HepG2 (cell line): Measurements from ENCODE around the gene CTNNBIP1. TPM values are rescaled to one million over a fixed set of nuclear protein-coding genes. Genes with fewer than 3 reads are reported as not detected.

Source experiments
- CREM ChIP-seq, 2 experiments: sonication (generic) in 1 of 2; formaldehyde crosslinking in 1 of 2; IDR thresholded peaks; 2 replicates each; pipeline versions ENCODE4 v1.4.0 to v1.6.1; 2016 to 2020; ENCODE audit warnings: antibody characterized with exemption in 1 of 2, mild to moderate bottlenecking in 1 of 2, missing genetic modification reagents in 1 of 2
- EP300 ChIP-seq, 3 experiments: sonication (generic) in 1 of 3; formaldehyde crosslinking in 1 of 3; IDR thresholded peaks; 2 replicates each; pipeline versions ENCODE4 v1.5.1 to v1.6.1; 2011 to 2020; ENCODE audit warnings: low read depth in 2 of 3, low read length in 2 of 3, borderline replicate concordance in 1 of 3, improper control_type of control experiment in 1 of 3, mild to moderate bottlenecking in 1 of 3, missing genetic modification reagents in 1 of 3, moderate library complexity in 1 of 3
- ETV5 ChIP-seq: IDR thresholded peaks from 2 replicates; pipeline ENCODE4 v1.6.1; 2018; ENCODE audit warnings: missing biosample characterization, missing genetic modification reagents, inconsistent platforms, borderline replicate concordance
- FOXA1 ChIP-seq, 2 experiments: fragments of 450-650 bp in 1 of 2; sonication (generic) in 1 of 2; formaldehyde crosslinking in 1 of 2; IDR thresholded peaks; 2 replicates each; pipeline versions ENCODE4 v1.4.0 to v1.6.1; 2016 to 2020; ENCODE audit warnings: missing genetic modification reagents in 1 of 2
- GABPA ChIP-seq, 2 experiments: IDR thresholded peaks; 2 replicates each; pipeline ENCODE4 v1.6.1; 2011 to 2016; ENCODE audit warnings: low read depth in 2 of 2, low read length in 1 of 2, missing biosample characterization in 1 of 2, missing genetic modification characterization in 1 of 2
- GATAD2A ChIP-seq: IDR thresholded peaks from 2 replicates; pipeline ENCODE4 v1.6.1; 2016
- GZF1 ChIP-seq: sonication (generic); formaldehyde crosslinking; IDR thresholded peaks from 2 replicates; pipeline ENCODE4 v1.5.1; 2020; ENCODE audit warnings: mild to moderate bottlenecking, missing genetic modification reagents
- HDAC1 ChIP-seq: sonication (generic); formaldehyde crosslinking; IDR thresholded peaks from 2 replicates; pipeline ENCODE4 v1.5.1; 2020; ENCODE audit warnings: mild to moderate bottlenecking, missing genetic modification reagents
- HDAC2 ChIP-seq: sonication (generic); formaldehyde crosslinking; IDR thresholded peaks from 2 replicates; pipeline ENCODE4 v1.4.0; 2020; ENCODE audit warnings: missing genetic modification reagents
- HNF4A ChIP-seq: sonication (generic); formaldehyde crosslinking; IDR thresholded peaks from 2 replicates; pipeline ENCODE4 v1.4.0; 2020; ENCODE audit warnings: missing genetic modification reagents
- KDM2A ChIP-seq: sonication (generic); formaldehyde crosslinking; IDR thresholded peaks from 2 replicates; pipeline ENCODE4 v1.4.0; 2020; ENCODE audit warnings: low read depth, missing genetic modification reagents, borderline replicate concordance
- LCORL ChIP-seq, 2 experiments: fragments of 450-650 bp in 1 of 2; sonication (generic) in 1 of 2; formaldehyde crosslinking in 1 of 2; IDR thresholded peaks; 2 replicates each; pipeline versions ENCODE4 v1.5.0 to v1.6.1; 2017 to 2020; ENCODE audit warnings: antibody characterized with exemption in 1 of 2, missing genetic modification reagents in 1 of 2
- MED13 ChIP-seq: sonication (generic); formaldehyde crosslinking; IDR thresholded peaks from 2 replicates; pipeline ENCODE4 v1.5.0; 2020; ENCODE audit warnings: missing genetic modification reagents
- ONECUT2 ChIP-seq: sonication (generic); formaldehyde crosslinking; IDR thresholded peaks from 2 replicates; pipeline ENCODE4 v1.4.0; 2020; ENCODE audit warnings: missing genetic modification reagents
- PITX1 ChIP-seq: sonication (generic); formaldehyde crosslinking; IDR thresholded peaks from 2 replicates; pipeline ENCODE4 v1.5.1; 2020; ENCODE audit warnings: mild to moderate bottlenecking, missing genetic modification reagents
- REPIN1 ChIP-seq: sonication (generic); formaldehyde crosslinking; IDR thresholded peaks from 2 replicates; pipeline ENCODE4 v1.8.0; 2022; ENCODE audit warnings: missing genetic modification reagents, low read depth, mild to moderate bottlenecking, borderline replicate concordance
- SALL1 ChIP-seq: sonication (generic); formaldehyde crosslinking; IDR thresholded peaks from 2 replicates; pipeline ENCODE4 v1.8.0; 2022; ENCODE audit warnings: mild to moderate bottlenecking, missing genetic modification reagents
- TMF1 ChIP-seq: sonication (generic); formaldehyde crosslinking; IDR thresholded peaks from 2 replicates; pipeline ENCODE4 v1.8.1; 2022; ENCODE audit warnings: low read depth, missing genetic modification reagents
- ZBTB38 ChIP-seq: sonication (generic); formaldehyde crosslinking; IDR thresholded peaks from 2 replicates; pipeline ENCODE4 v1.5.1; 2020; ENCODE audit warnings: mild to moderate bottlenecking, missing genetic modification reagents
- ZFX ChIP-seq: sonication (generic); formaldehyde crosslinking; IDR thresholded peaks from 2 replicates; pipeline ENCODE4 v1.4.0; 2020; ENCODE audit warnings: mild to moderate bottlenecking, low read depth, missing genetic modification reagents, moderate library complexity
- ZFY ChIP-seq: sonication (generic); formaldehyde crosslinking; IDR thresholded peaks from 2 replicates; pipeline ENCODE4 v1.4.0; 2020; ENCODE audit warnings: missing genetic modification reagents
- ZNF12 ChIP-seq: sonication (generic); formaldehyde crosslinking; IDR thresholded peaks from 2 replicates; pipeline ENCODE4 v1.5.0; 2020; ENCODE audit warnings: missing genetic modification reagents
- ZNF501 ChIP-seq: sonication (generic); formaldehyde crosslinking; IDR thresholded peaks from 2 replicates; pipeline ENCODE4 v1.5.1; 2020; ENCODE audit warnings: mild to moderate bottlenecking, moderate library complexity, missing genetic modification reagents
- ZNF644 ChIP-seq: IDR thresholded peaks from 2 replicates; pipeline ENCODE4 v1.6.1; 2016; ENCODE audit warnings: low read depth
- ZNF878 ChIP-seq: sonication (generic); formaldehyde crosslinking; IDR thresholded peaks from 2 replicates; pipeline ENCODE4 v1.8.1; 2023; ENCODE audit warnings: mild to moderate bottlenecking, missing genetic modification reagents, moderate library complexity
- polyA plus RNA-seq, 8 experiments: library from polyadenylated mRNA; depleted of rRNA in 3 of 8; stranded (reverse) in 7 of 8; unstranded in 1 of 8; fragments of >200 nt; fragmentation: Illumina TruSeq in 4 of 8; extraction: Trizol in 4 of 8; gene quantifications; 2 replicates each; pipeline versions ENCODE4 v1.2.1 to v1.2.3, GENCODE V29; 2011 to 2016; ENCODE audit warnings: low read depth in 4 of 8, missing spikeins in 1 of 8, mixed read lengths in 1 of 8; ENCODE audit not compliant: insufficient read depth in 1 of 8
- total RNA-seq, 5 experiments: library from RNA; depleted of rRNA; stranded (reverse); fragments of >200 nt; fragmentation: Illumina TruSeq; extraction: Trizol; gene quantifications; 2 replicates each; pipeline ENCODE4 v1.2.3, GENCODE V29; 2016; ENCODE audit warnings: low read depth in 1 of 5
- TF ChIP-seq, protein P1 (sequence below): sonication (generic); formaldehyde crosslinking; IDR thresholded peaks from 2 replicates; pipeline ENCODE4 v1.5.0; 2020; ENCODE audit warnings: missing genetic modification reagents
- TF ChIP-seq, protein P2 (sequence below): sonication (generic); formaldehyde crosslinking; IDR thresholded peaks from 2 replicates; pipeline ENCODE4 v1.4.0; 2020; ENCODE audit warnings: missing genetic modification reagents

The CTNNBIP1 gene
- total and polyA plus RNA-seq, 2 of the 13 experiments (the other 11 are each of a cell fraction or from before 2014, with no cell fraction given): 71.7 to 83.0 TPM

DNA sequence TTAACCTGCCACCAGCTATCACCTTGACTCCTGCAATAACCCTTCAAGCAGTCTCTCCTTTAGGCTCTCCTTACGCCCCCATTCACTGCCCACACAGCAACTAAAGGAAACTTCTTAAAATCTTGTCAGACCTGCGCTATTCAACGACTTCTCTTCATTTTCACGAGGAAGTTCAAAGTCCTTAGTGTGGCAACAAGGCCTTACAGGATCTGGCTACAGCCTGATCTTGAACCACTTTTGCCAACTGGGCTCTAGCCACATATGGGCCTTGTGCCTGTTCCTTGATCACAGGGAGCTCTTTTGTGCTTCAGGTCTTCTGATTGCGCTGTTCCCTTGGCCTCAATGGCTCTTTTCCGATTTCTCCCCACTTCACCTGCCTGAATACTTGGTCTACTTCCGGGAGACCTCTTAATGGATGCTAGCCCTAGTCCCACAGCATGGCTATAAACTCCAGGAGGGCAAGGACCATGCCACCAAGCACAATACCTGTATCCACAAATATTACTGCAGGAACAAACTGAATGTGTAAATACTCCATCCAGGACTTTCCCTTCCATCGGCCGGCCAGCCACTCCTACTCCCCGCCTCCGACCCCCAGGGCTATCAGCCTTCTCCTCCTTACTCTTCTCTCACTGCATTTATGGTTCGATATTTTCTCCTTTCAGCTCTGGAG is 2.3 kb upstream of the CTNNBIP1 start (continued):
- TF ChIP-seq GATAD2A (CRISPR knock-in tag) (peak; percentile 32; the same call in 1 of the 2 replicates), PITX1 (CRISPR knock-in tag) (peak; percentile 53; the same call in 1 of the 2 replicates), HDAC1 (CRISPR knock-in tag) (peak; percentile 47; the same call in 1 of the 2 replicates), REPIN1 (CRISPR knock-in tag) (peak; percentile 29; the same call in 1 of the 2 replicates), HDAC2 (peak; percentile 38; the same call in 1 of the 2 replicates), ZFY (CRISPR knock-in tag) (peak; percentile 17), KDM2A (0 out of 2 replicates have a peak, but pooled peaks have one; percentile 11), ZFX (CRISPR knock-in tag) (0 out of 2 replicates have a peak, but pooled peaks have one; percentile 10), SALL1 (peak; percentile 65), GABPA (IDR thresholded peaks at IDR 0.05; ENCODE audit: low read depth, low read length) (no peak), GABPA (CRISPR knock-in tag; IDR thresholded peaks at IDR 0.05; ENCODE audit: low read depth) (no peak), GZF1 (CRISPR knock-in tag) (no peak), HNF4A (CRISPR knock-in tag) (peak; percentile 43; the same call in 1 of the 2 replicates), LCORL (IDR thresholded peaks at IDR 0.05) (no peak), LCORL (CRISPR knock-in tag; IDR thresholded peaks at IDR 0.05) (peak; percentile 22; the same call in 1 of the 2 replicates), FOXA1 (IDR thresholded peaks at IDR 0.05) (no peak), FOXA1 (CRISPR knock-in tag; IDR thresholded peaks at IDR 0.05) (no peak), ZNF644 (no peak), ZNF878 (CRISPR knock-in tag) (no peak), MED13 (CRISPR knock-in tag) (0 out of 2 replicates have a peak, but pooled peaks have one; percentile 34), ONECUT2 (CRISPR knock-in tag) (0 out of 2 replicates have a peak, but pooled peaks have one; percentile 58), ETV5 (CRISPR knock-in tag) (peak; percentile 61; the same call in 1 of the 2 replicates), ZNF12 (CRISPR knock-in tag) (no peak), EP300 (IDR thresholded peaks at IDR 0.05; ENCODE audit: low read depth in 2 of 2, low read length in 2 of 2) (peak in 1 of 2 experiments; percentile 42; a peak in 1 of 4 replicates), EP300 (CRISPR knock-in tag; IDR thresholded peaks at IDR 0.05; ENCODE audit: borderline replicate concordance) (no peak), CREM (IDR thresholded peaks at IDR 0.05) (peak; percentile 13; the same call in 1 of the 2 replicates), CREM (CRISPR knock-in tag; IDR thresholded peaks at IDR 0.05) (no peak), ZNF501 (CRISPR knock-in tag) (0 out of 2 replicates have a peak, but pooled peaks have one; percentile 25), TMF1 (CRISPR knock-in tag) (no peak), ZBTB38 (CRISPR knock-in tag) (peak; percentile 68)
- TF ChIP-seq, protein P1, sequence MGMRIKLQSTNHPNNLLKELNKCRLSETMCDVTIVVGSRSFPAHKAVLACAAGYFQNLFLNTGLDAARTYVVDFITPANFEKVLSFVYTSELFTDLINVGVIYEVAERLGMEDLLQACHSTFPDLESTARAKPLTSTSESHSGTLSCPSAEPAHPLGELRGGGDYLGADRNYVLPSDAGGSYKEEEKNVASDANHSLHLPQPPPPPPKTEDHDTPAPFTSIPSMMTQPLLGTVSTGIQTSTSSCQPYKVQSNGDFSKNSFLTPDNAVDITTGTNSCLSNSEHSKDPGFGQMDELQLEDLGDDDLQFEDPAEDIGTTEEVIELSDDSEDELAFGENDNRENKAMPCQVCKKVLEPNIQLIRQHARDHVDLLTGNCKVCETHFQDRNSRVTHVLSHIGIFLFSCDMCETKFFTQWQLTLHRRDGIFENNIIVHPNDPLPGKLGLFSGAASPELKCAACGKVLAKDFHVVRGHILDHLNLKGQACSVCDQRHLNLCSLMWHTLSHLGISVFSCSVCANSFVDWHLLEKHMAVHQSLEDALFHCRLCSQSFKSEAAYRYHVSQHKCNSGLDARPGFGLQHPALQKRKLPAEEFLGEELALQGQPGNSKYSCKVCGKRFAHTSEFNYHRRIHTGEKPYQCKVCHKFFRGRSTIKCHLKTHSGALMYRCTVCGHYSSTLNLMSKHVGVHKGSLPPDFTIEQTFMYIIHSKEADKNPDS (CRISPR knock-in tag): peak; percentile 97
- TF ChIP-seq, protein P2, sequence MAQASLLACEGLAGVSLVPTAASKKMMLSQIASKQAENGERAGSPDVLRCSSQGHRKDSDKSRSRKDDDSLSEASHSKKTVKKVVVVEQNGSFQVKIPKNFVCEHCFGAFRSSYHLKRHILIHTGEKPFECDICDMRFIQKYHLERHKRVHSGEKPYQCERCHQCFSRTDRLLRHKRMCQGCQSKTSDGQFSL (CRISPR knock-in tag): no peak
